PFSK-1 (cell line): ENCODE results near the gene GLI2. TPM values are rescaled to one million over a fixed set of nuclear protein-coding genes. Genes with fewer than 3 reads are reported as not detected.

Experiments used
- FOXP2 ChIP-seq: optimal IDR thresholded peaks from 2 replicates; pipeline ENCODE3; 2011; ENCODE audit warnings: borderline replicate concordance, control low read depth, inconsistent platforms; ENCODE audit not compliant: insufficient read depth; ENCODE audit errors: extremely low read length, extremely low read depth
- POLR2AphosphoS5 ChIP-seq: IDR thresholded peaks from 2 replicates; pipeline ENCODE4 v1.6.1; 2012; ENCODE audit warnings: low read depth, mild to moderate bottlenecking, control low read depth, low read length, moderate library complexity
- SIN3A ChIP-seq: IDR thresholded peaks from 2 replicates; pipeline ENCODE4 v1.6.1; 2012; ENCODE audit warnings: mild to moderate bottlenecking, low read length, moderate library complexity, borderline replicate concordance; ENCODE audit not compliant: insufficient read depth
- TAF1 ChIP-seq: IDR thresholded peaks from 2 replicates; pipeline ENCODE4 v1.6.1; 2012; ENCODE audit warnings: low read length, control low read depth, borderline replicate concordance; ENCODE audit not compliant: insufficient read depth
- polyA plus RNA-seq: library from polyadenylated mRNA; unstranded; fragments of >200 nt; gene quantifications from one replicate; pipeline ENCODE4 v1.2.1, GENCODE V29; 2012; ENCODE audit warnings: low read depth, missing spikeins; ENCODE audit not compliant: insufficient read length
- TF ChIP-seq, protein P1 (sequence below), 2 experiments: IDR thresholded peaks; 2 replicates each; pipeline versions ENCODE4 v1.6.1 to v1.8.0; 2011 to 2012; ENCODE audit warnings: low read depth in 2 of 2, low read length in 2 of 2, control low read depth in 1 of 2, inconsistent platforms in 1 of 2, mild to moderate bottlenecking in 1 of 2, moderate library complexity in 1 of 2; ENCODE audit not compliant: insufficient read depth in 1 of 2

Gene GLI2
- polyA plus RNA-seq, result 22.6 TPM

DNA sequence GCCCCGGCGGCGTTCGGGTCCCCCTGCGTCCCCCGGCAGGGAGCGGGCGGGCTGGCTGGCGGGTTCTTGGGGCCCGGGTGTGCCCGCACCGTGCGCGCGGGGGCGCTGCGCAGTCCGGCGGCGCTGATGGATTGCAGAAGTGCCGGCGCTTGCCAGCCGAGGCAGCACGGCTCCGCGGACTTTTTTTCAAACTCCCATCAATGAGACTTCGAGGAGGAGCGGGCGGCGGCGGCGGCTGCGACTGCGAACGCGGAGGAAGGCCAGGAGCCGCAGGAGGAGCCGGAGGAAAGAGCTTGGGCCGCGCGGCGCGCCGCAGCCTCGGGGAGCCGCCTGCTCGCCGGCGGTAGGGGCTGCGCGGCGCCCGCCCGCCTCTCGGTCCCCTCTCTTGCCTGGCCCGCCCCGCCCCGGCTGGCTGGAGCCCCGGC is at the start of gene GLI2:
GLI2 (plus strand) TSS at position 123 of the 425 bp plus-strand sequence. CDS start 61,453 bp downstream, outside the sequence.
- TF ChIP-seq FOXP2 (peak; percentile 49), SIN3A (no peak), TAF1 (no peak), POLR2AphosphoS5 (no peak)
- TF ChIP-seq, protein P1, sequence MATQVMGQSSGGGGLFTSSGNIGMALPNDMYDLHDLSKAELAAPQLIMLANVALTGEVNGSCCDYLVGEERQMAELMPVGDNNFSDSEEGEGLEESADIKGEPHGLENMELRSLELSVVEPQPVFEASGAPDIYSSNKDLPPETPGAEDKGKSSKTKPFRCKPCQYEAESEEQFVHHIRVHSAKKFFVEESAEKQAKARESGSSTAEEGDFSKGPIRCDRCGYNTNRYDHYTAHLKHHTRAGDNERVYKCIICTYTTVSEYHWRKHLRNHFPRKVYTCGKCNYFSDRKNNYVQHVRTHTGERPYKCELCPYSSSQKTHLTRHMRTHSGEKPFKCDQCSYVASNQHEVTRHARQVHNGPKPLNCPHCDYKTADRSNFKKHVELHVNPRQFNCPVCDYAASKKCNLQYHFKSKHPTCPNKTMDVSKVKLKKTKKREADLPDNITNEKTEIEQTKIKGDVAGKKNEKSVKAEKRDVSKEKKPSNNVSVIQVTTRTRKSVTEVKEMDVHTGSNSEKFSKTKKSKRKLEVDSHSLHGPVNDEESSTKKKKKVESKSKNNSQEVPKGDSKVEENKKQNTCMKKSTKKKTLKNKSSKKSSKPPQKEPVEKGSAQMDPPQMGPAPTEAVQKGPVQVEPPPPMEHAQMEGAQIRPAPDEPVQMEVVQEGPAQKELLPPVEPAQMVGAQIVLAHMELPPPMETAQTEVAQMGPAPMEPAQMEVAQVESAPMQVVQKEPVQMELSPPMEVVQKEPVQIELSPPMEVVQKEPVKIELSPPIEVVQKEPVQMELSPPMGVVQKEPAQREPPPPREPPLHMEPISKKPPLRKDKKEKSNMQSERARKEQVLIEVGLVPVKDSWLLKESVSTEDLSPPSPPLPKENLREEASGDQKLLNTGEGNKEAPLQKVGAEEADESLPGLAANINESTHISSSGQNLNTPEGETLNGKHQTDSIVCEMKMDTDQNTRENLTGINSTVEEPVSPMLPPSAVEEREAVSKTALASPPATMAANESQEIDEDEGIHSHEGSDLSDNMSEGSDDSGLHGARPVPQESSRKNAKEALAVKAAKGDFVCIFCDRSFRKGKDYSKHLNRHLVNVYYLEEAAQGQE (IDR thresholded peaks at IDR 0.05; ENCODE audit: insufficient read depth in 1 of 2, low read depth in 2 of 2, low read length in 2 of 2), result no peak

DNA sequence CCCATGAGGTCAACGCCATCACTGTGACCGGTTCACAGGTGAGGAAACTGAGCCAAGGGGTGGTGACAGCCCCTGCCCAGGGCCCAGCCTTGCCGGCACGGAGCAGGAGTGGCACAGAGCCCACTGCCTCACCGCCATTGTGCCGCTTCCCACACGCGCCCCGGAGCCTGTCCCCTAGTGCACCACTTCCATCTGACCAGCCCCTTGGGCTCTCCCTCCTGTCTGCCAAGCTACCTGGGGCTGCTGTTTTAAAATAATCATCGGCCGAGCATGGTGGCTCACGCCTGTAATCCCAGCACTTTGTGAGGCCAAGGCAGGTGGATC is 49.7 kb upstream of the GLI2 start:
- TF ChIP-seq, protein P1 (IDR thresholded peaks at IDR 0.05; ENCODE audit: insufficient read depth in 1 of 2, low read depth in 2 of 2, low read length in 2 of 2), result no peak
- TF ChIP-seq TAF1 (no peak), FOXP2 (no peak), SIN3A (no peak), POLR2AphosphoS5 (no peak)

GRCh38 chr2:120686511-120687168 is 49.0 kb upstream of the GLI2 start:
- TF ChIP-seq POLR2AphosphoS5 (no peak), FOXP2 (no peak), TAF1 (no peak), SIN3A (no peak)
- TF ChIP-seq, protein P1 (IDR thresholded peaks at IDR 0.05; ENCODE audit: insufficient read depth in 1 of 2, low read depth in 2 of 2, low read length in 2 of 2), result no peak

GRCh38 chr2:120687210-120687609 is 48.5 kb upstream of the GLI2 start:
- TF ChIP-seq TAF1 (no peak), FOXP2 (no peak), POLR2AphosphoS5 (no peak), SIN3A (no peak)
- TF ChIP-seq, protein P1 (IDR thresholded peaks at IDR 0.05; ENCODE audit: insufficient read depth in 1 of 2, low read depth in 2 of 2, low read length in 2 of 2), result no peak
